ENCODE measurements around the gene MAPRE3. TPM values are rescaled to one million over a fixed set of nuclear protein-coding genes. Genes with fewer than 3 reads are reported as not detected.
"Not testable (repeated sequence)": the region's sequence is repeated elsewhere in the genome, so short reads cannot be mapped to it uniquely, and the experiment has no call there.

The MAPRE3 gene
- 1 to 10 TPM; 1.2 to 4.2 (median 1.4) TPM for polyA plus RNA-seq (ENCODE audit: low read depth in 6 of 6)

- H3K4me1 Mint-ChIP-seq: peaks cover 21 to 24% (median 22%) of the 10 kb centered on the region in 3 donors
- no peaks in the 10 kb centered on the region for H3K9me3 Mint-ChIP-seq
- H3K4me3 Mint-ChIP-seq: peak within 1 kb of the TSS; percentile 85 to 93 (median 90)
- peak; percentile 84 to 88 for ATAC-seq (ENCODE audit: low read depth in 2 of 2)
- H3K36me3 Mint-ChIP-seq: no peaks in the 10 kb centered on the region
- peak within 1 kb of the TSS; percentile 86 to 97 (median 94) for H3K27ac Mint-ChIP-seq
- peak; percentile 87 for DNase-seq
- H3K27me3 Mint-ChIP-seq: peaks cover 37 to 65% (median 42%) of the 10 kb centered on the region in 3 donors
Measured at GRCh38 chr2:26970244-26970927, at the start of gene MAPRE3. Gene MAPRE3 (plus strand): TSS chr2:26970637. CDS start chr2:27022219, 51,582 bp downstream.

GRCh38 chr2:26921323-26921722 is 49.1 kb upstream of the MAPRE3 start:
- Mint-ChIP-seq H3K27me3 (peaks cover 28 to 38% (median 34%) of the 10 kb centered on the region in 3 donors), H3K4me3 (no peak overlapping the region), H3K4me1 (peaks cover 0 to 9% (median 4%) of the 10 kb centered on the region in 3 donors), H3K9me3 (no peaks in the 10 kb centered on the region), H3K36me3 (no peaks in the 10 kb centered on the region), H3K27ac (no peak overlapping the region)
- no peak for ATAC-seq (ENCODE audit: low read depth in 2 of 2)
- no peak for DNase-seq

GRCh38 chr2:26922405-26923188 is 47.8 kb upstream of the MAPRE3 start:
- no peaks in the 10 kb centered on the region for H3K9me3 Mint-ChIP-seq
- ATAC-seq (ENCODE audit: low read depth in 2 of 2) (peak; percentile 78 to 92), DNase-seq (peak; percentile 18)
- H3K27me3 Mint-ChIP-seq: peaks cover 28 to 38% (median 34%) of the 10 kb centered on the region in 3 donors
- peaks cover 0 to 9% (median 4%) of the 10 kb centered on the region in 3 donors for H3K4me1 Mint-ChIP-seq
- no peak overlapping the region for H3K4me3 Mint-ChIP-seq
- no peaks in the 10 kb centered on the region for H3K36me3 Mint-ChIP-seq
- no peak overlapping the region for H3K27ac Mint-ChIP-seq

GRCh38 chr2:26923189-26923466 is 47.3 kb upstream of the MAPRE3 start:
- H3K4me3 Mint-ChIP-seq; DNase-seq; ATAC-seq (ENCODE audit: low read depth in 2 of 2); H3K9me3 Mint-ChIP-seq; H3K27ac Mint-ChIP-seq; H3K36me3 Mint-ChIP-seq; H3K4me1 Mint-ChIP-seq: not testable (repeated sequence)
- peaks cover 28 to 37% (median 34%) of the 10 kb centered on the region in 3 donors for H3K27me3 Mint-ChIP-seq

- Mint-ChIP-seq H3K36me3 (no peaks in the 10 kb centered on the region), H3K4me1 (peaks cover 0 to 9% (median 4%) of the 10 kb centered on the region in 3 donors), H3K27ac (no peak overlapping the region), H3K9me3 (no peaks in the 10 kb centered on the region), H3K27me3 (peaks cover 24 to 38% (median 33%) of the 10 kb centered on the region in 3 donors), H3K4me3 (no peak overlapping the region)
- ATAC-seq (ENCODE audit: low read depth in 2 of 2) (no peak), DNase-seq (no peak)
Measured at GRCh38 chr2:26924731-26925099, 45.7 kb upstream of the MAPRE3 start.

GRCh38 chr2:26925100-26925791 is 45.2 kb upstream of the MAPRE3 start:
- Mint-ChIP-seq H3K4me3 (no peak overlapping the region), H3K27ac (no peak overlapping the region)
- no peak for ATAC-seq (ENCODE audit: low read depth in 2 of 2)

GRCh38 chr2:26927221-26927620 is 43.2 kb upstream of the MAPRE3 start:
- Mint-ChIP-seq H3K27ac (no peak overlapping the region), H3K4me3 (no peak overlapping the region), H3K36me3 (no peaks in the 10 kb centered on the region), H3K27me3 (peaks cover 17 to 32% (median 29%) of the 10 kb centered on the region in 3 donors), H3K4me1 (peaks cover 0 to 9% (median 4%) of the 10 kb centered on the region in 3 donors), H3K9me3 (no peaks in the 10 kb centered on the region)
- DNase-seq (no peak), ATAC-seq (ENCODE audit: low read depth in 2 of 2) (no peak)

More at GRCh38 chr2:26925100-26925791, 45.2 kb upstream of the MAPRE3 start:
- Mint-ChIP-seq H3K36me3 (no peaks in the 10 kb centered on the region), H3K9me3 (no peaks in the 10 kb centered on the region), H3K27me3 (peaks cover 26 to 43% (median 37%) of the 10 kb centered on the region in 3 donors), H3K4me1 (peaks cover 0 to 9% (median 4%) of the 10 kb centered on the region in 3 donors)
- DNase-seq: no peak

GRCh38 chr2:26932974-26933373 is 37.5 kb upstream of the MAPRE3 start:
- Mint-ChIP-seq H3K36me3 (no peaks in the 10 kb centered on the region), H3K27ac (no peak overlapping the region), H3K4me3 (no peak overlapping the region), H3K9me3 (no peaks in the 10 kb centered on the region), H3K27me3 (peaks cover 21 to 39% (median 29%) of the 10 kb centered on the region in 3 donors), H3K4me1 (no peaks in the 10 kb centered on the region)
- no peak for DNase-seq
- ATAC-seq (ENCODE audit: low read depth in 2 of 2): no peak

- H3K27me3 Mint-ChIP-seq: peaks cover 21 to 39% (median 29%) of the 10 kb centered on the region in 3 donors
- ATAC-seq (ENCODE audit: low read depth in 2 of 2) (no peak), DNase-seq (no peak)
- H3K36me3 Mint-ChIP-seq: no peaks in the 10 kb centered on the region
- H3K4me1 Mint-ChIP-seq: no peaks in the 10 kb centered on the region
- H3K27ac Mint-ChIP-seq: peak overlapping the region in 1 of 6 donors; percentile 67
- no peaks in the 10 kb centered on the region for H3K9me3 Mint-ChIP-seq
- no peak overlapping the region for H3K4me3 Mint-ChIP-seq
Measured at GRCh38 chr2:26933431-26934334, 36.8 kb upstream of the MAPRE3 start.

- H3K4me1 Mint-ChIP-seq: no peaks in the 10 kb centered on the region
- peaks cover 25 to 38% (median 29%) of the 10 kb centered on the region in 3 donors for H3K27me3 Mint-ChIP-seq
- H3K36me3 Mint-ChIP-seq: no peaks in the 10 kb centered on the region
- peak overlapping the region in 1 of 6 donors; percentile 67 for H3K27ac Mint-ChIP-seq
- ATAC-seq (ENCODE audit: low read depth in 2 of 2) (no peak), DNase-seq (no peak)
- no peak overlapping the region for H3K4me3 Mint-ChIP-seq
- no peaks in the 10 kb centered on the region for H3K9me3 Mint-ChIP-seq
Measured at GRCh38 chr2:26934335-26934724, 36.1 kb upstream of the MAPRE3 start.

GRCh38 chr2:26934985-26935384 is 35.5 kb upstream of the MAPRE3 start:
- DNase-seq (no peak), ATAC-seq (ENCODE audit: low read depth in 2 of 2) (no peak)
- H3K27me3 Mint-ChIP-seq: peaks cover 24 to 36% (median 28%) of the 10 kb centered on the region in 3 donors
- no peak overlapping the region for H3K4me3 Mint-ChIP-seq
- no peaks in the 10 kb centered on the region for H3K9me3 Mint-ChIP-seq
- H3K27ac Mint-ChIP-seq: no peak overlapping the region
- no peaks in the 10 kb centered on the region for H3K4me1 Mint-ChIP-seq
- H3K36me3 Mint-ChIP-seq: no peaks in the 10 kb centered on the region

GRCh38 chr2:26936855-26937254 is 33.6 kb upstream of the MAPRE3 start:
- ATAC-seq (ENCODE audit: low read depth in 2 of 2) (no peak), DNase-seq (no peak)
- Mint-ChIP-seq H3K9me3 (no peaks in the 10 kb centered on the region), H3K4me1 (no peaks in the 10 kb centered on the region), H3K27me3 (peaks cover 30 to 38% (median 32%) of the 10 kb centered on the region in 3 donors), H3K27ac (no peak overlapping the region), H3K4me3 (no peak overlapping the region), H3K36me3 (no peaks in the 10 kb centered on the region)
